ENCODE measurements around the gene SPATS2L.

- TF ChIP-seq, protein P1, sequence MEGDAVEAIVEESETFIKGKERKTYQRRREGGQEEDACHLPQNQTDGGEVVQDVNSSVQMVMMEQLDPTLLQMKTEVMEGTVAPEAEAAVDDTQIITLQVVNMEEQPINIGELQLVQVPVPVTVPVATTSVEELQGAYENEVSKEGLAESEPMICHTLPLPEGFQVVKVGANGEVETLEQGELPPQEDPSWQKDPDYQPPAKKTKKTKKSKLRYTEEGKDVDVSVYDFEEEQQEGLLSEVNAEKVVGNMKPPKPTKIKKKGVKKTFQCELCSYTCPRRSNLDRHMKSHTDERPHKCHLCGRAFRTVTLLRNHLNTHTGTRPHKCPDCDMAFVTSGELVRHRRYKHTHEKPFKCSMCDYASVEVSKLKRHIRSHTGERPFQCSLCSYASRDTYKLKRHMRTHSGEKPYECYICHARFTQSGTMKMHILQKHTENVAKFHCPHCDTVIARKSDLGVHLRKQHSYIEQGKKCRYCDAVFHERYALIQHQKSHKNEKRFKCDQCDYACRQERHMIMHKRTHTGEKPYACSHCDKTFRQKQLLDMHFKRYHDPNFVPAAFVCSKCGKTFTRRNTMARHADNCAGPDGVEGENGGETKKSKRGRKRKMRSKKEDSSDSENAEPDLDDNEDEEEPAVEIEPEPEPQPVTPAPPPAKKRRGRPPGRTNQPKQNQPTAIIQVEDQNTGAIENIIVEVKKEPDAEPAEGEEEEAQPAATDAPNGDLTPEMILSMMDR (IDR thresholded peaks at IDR 0.05), result no peak
- TF ChIP-seq EZH2phosphoT487 (IDR thresholded peaks at IDR 0.05), result no peak
- TF ChIP-seq EZH2 (IDR thresholded peaks at IDR 0.05), result no peak
Observed at GRCh38 chr2:200455958-200456421, 149.5 kb downstream of the SPATS2L start.
